Aorta (tissue), 5 donors: ENCODE measurements around the gene ABHD16A. TPM values are rescaled to one million over a fixed set of nuclear protein-coding genes. Genes with fewer than 3 reads are reported as not detected.
A peak's percentile ranks its signal among the peaks of the same experiment; 100 is the strongest.
"Not testable (repeated sequence)": the region's sequence is repeated elsewhere in the genome, so short reads cannot be mapped to it uniquely, and the experiment has no call there.

Source experiments
- ATAC-seq: fragments of 200-7000 bp; cut with Tn5 transposase; one replicate; pipeline ENCODE4 v1.9.1; 2022; ENCODE audit warnings: moderate library complexity; ENCODE audit not compliant: low FRiP score
- DNase-seq, 2 donors: peaks; one replicate each; pipeline ENCODE4 v3.0.0-alpha.2; 2020
- H3K27ac ChIP-seq, 2 donors: one replicate each; pipeline ENCODE4 v1.5.1; 2013; ENCODE audit warnings: low read length in 2 of 2, mild to moderate bottlenecking in 2 of 2, moderate library complexity in 2 of 2, control low read depth in 1 of 2, inconsistent platforms in 1 of 2, low read depth in 1 of 2
- H3K27me3 ChIP-seq, 2 donors: one replicate each; pipeline ENCODE4 v1.6.1; 2013; ENCODE audit warnings: control low read depth in 1 of 2, low read length in 1 of 2, mild to moderate bottlenecking in 1 of 2, moderate library complexity in 1 of 2; ENCODE audit not compliant: insufficient read depth in 2 of 2, control insufficient read depth in 1 of 2
- H3K36me3 ChIP-seq, 2 donors: one replicate each; pipeline ENCODE4 v1.6.1; 2013; ENCODE audit warnings: control low read depth in 1 of 2, low read length in 1 of 2, mild to moderate bottlenecking in 1 of 2; ENCODE audit not compliant: insufficient read depth in 2 of 2, control insufficient read depth in 1 of 2
- H3K4me1 ChIP-seq, 2 donors: one replicate each; pipeline ENCODE4 v1.6.1; 2013; ENCODE audit warnings: low read length in 2 of 2, control low read depth in 1 of 2, mild to moderate bottlenecking in 1 of 2, moderate library complexity in 1 of 2; ENCODE audit not compliant: insufficient read depth in 2 of 2, control insufficient read depth in 1 of 2
- H3K4me3 ChIP-seq, 2 donors: one replicate each; pipeline ENCODE4 v1.5.1; 2013; ENCODE audit warnings: low read length in 2 of 2, control low read depth in 1 of 2, mild to moderate bottlenecking in 1 of 2
- H3K9me3 ChIP-seq: one replicate; pipeline ENCODE4 v1.6.1; 2013; ENCODE audit warnings: mild to moderate bottlenecking, low read length; ENCODE audit not compliant: control insufficient read depth
- WGBS, 2 donors: extraction: QIAGEN DNeasy Blood & Tissue Kit; methylation state at CpG; one replicate each; pipeline ENCODE4 v1.1.7; 2013; 5-methylcytosine and 5-hydroxymethylcytosine counted together
- intact Hi-C, 2 donors: fragments of 100-400 bp; cut with DNase I; formaldehyde crosslinking; loops; one replicate each; pipeline versions ENCODE4 v1.14.2 to v1.15.0; 2022
- polyA plus RNA-seq, 2 donors: library from polyadenylated mRNA; stranded (reverse); fragments of 200-250 nt; gene quantifications; one replicate each; pipeline ENCODE4 v1.2.3, GENCODE V29; 2013
- total RNA-seq, 2 donors: library from RNA; stranded (reverse); fragmentation: NEBNext Ultra II Directional; extraction: Animal tissue kit (Norgen Biotek cat#: 25700); gene quantifications; one replicate each; pipeline ENCODE4 v1.2.1, GENCODE V29; 2021
- donor health status: healthy with polysubstance abuse.
- donor health status: Bipolar disorder and iron deficiency.
- donor health status: DM: no; HTN: no; CAD: no.
- donor health status: DM: no; HTN: no; CAD: no.
- donor health status: DM: yes; HTN: yes; CAD: no.

Gene ABHD16A
- total and polyA plus RNA-seq, 4 donors = 12.9 to 50.1 (median 44.9) TPM

GRCh38 chr6:31712296-31712695, 9.2 kb upstream of the ABHD16A start:
- H3K4me3 ChIP-seq = no peak overlapping the region
- H3K36me3 ChIP-seq = no peaks in the 10 kb centered on the region
- intact Hi-C loops = no loop called here
- H3K4me1 ChIP-seq = no peaks in the 10 kb centered on the region
- H3K27me3 ChIP-seq = no peaks in the 10 kb centered on the region
- no peak overlapping the region for H3K27ac ChIP-seq
- no peaks in the 10 kb centered on the region for H3K9me3 ChIP-seq
- ATAC-seq (peak; percentile 43), DNase-seq (no peak)
- 61 to 80% methylated on average over 8 of the region's 8 CpGs for WGBS, 2 donors

GRCh38 chr6:31711233-31711632, 8.1 kb upstream of the ABHD16A start:
- intact Hi-C loops = no loop called here
- H3K27ac ChIP-seq = no peak overlapping the region
- 65 to 67% methylated on average over 8 of the region's 8 CpGs for WGBS, 2 donors
- H3K4me3 ChIP-seq = no peak overlapping the region
- no peaks in the 10 kb centered on the region for H3K9me3 ChIP-seq
- H3K36me3 ChIP-seq = no peaks in the 10 kb centered on the region
- no peak for ATAC-seq
- no peak for DNase-seq
- no peaks in the 10 kb centered on the region for H3K27me3 ChIP-seq
- no peaks in the 10 kb centered on the region for H3K4me1 ChIP-seq

- Histone ChIP-seq H3K9me3 (no peaks in the 10 kb centered on the region), H3K27me3 (no peaks in the 10 kb centered on the region), H3K27ac (no peak overlapping the region), H3K4me3 (no peak overlapping the region), H3K4me1 (no peaks in the 10 kb centered on the region), H3K36me3 (no peaks in the 10 kb centered on the region)
- intact Hi-C loops = no loop called here
- no peak for DNase-seq
- no peak for ATAC-seq
- WGBS, 2 donors = 47 to 60% methylated on average over 5 of the region's 5 CpGs
Measured at GRCh38 chr6:31710523-31711219, 7.5 kb upstream of the ABHD16A start.

- intact Hi-C loops, DNase-seq, H3K27ac ChIP-seq, H3K9me3 ChIP-seq, H3K36me3 ChIP-seq, H3K4me1 ChIP-seq, H3K4me3 ChIP-seq, H3K27me3 ChIP-seq, ATAC-seq: not testable (repeated sequence)
- WGBS, 2 donors = 89 to 92% methylated on average over 11 of the region's 11 CpGs
Measured at GRCh38 chr6:31709157-31709556, 6.0 kb upstream of the ABHD16A start.

GRCh38 chr6:31708224-31708623, 5.1 kb upstream of the ABHD16A start:
- Histone ChIP-seq H3K27ac (no peak overlapping the region), H3K27me3 (no peaks in the 10 kb centered on the region), H3K4me1 (no peaks in the 10 kb centered on the region), H3K36me3 (no peaks in the 10 kb centered on the region), H3K4me3 (no peak overlapping the region), H3K9me3 (no peaks in the 10 kb centered on the region)
- intact Hi-C loops = no loop called here
- ATAC-seq = no peak
- DNase-seq = no peak
- WGBS, 2 donors = 94 to 96% methylated on average over 3 of the region's 3 CpGs

- no peak for ATAC-seq
- no peaks in the 10 kb centered on the region for H3K4me1 ChIP-seq
- H3K36me3 ChIP-seq = no peaks in the 10 kb centered on the region
- 91% methylated on average over 10 of the region's 10 CpGs for WGBS, 2 donors
- H3K4me3 ChIP-seq = no peak overlapping the region
- H3K27me3 ChIP-seq = no peaks in the 10 kb centered on the region
- no peak for DNase-seq
- H3K27ac ChIP-seq = no peak overlapping the region
- H3K9me3 ChIP-seq = no peaks in the 10 kb centered on the region
- intact Hi-C loops = no loop called here
Measured at GRCh38 chr6:31707701-31708100, 4.6 kb upstream of the ABHD16A start.

- DNase-seq (no peak), ATAC-seq (no peak)
- no peak within 1 kb of the TSS for H3K4me3 ChIP-seq
- no peaks in the 10 kb centered on the region for H3K27me3 ChIP-seq
- no peaks in the 10 kb centered on the region for H3K4me1 ChIP-seq
- no peak within 1 kb of the TSS for H3K27ac ChIP-seq
- H3K9me3 ChIP-seq = no peaks in the 10 kb centered on the region
- intact Hi-C loops = no loop called here
- whole genome bisulfite sequencing, 2 donors = 13 to 20% methylated on average over 3 of the region's 3 CpGs
- H3K36me3 ChIP-seq = no peaks in the 10 kb centered on the region
Measured at GRCh38 chr6:31706599-31706998, 3.5 kb upstream of the ABHD16A start, which contains the start of gene LY6G6F. TSS of gene LY6G6F (plus strand) at chr6:31706866. CDS start at chr6:31706907, 41 bp downstream.

- no peaks in the 10 kb centered on the region for H3K4me1 ChIP-seq
- intact Hi-C loops = no loop called here
- no peaks in the 10 kb centered on the region for H3K27me3 ChIP-seq
- H3K27ac ChIP-seq = no peak overlapping the region
- DNase-seq (no peak), ATAC-seq (no peak)
- no peak overlapping the region for H3K4me3 ChIP-seq
- no peaks in the 10 kb centered on the region for H3K36me3 ChIP-seq
- no peaks in the 10 kb centered on the region for H3K9me3 ChIP-seq
- WGBS, 2 donors = 92 to 94% methylated on average over 5 to 6 of the region's 6 CpGs
Measured at GRCh38 chr6:31705931-31706330, 2.8 kb upstream of the ABHD16A start.

GRCh38 chr6:31702405-31702818, 712 bp downstream of the ABHD16A start:
- H3K4me3 ChIP-seq = peak overlapping the region; percentile 75 to 95
- peak; percentile 19 for ATAC-seq
- whole genome bisulfite sequencing, 2 donors = 0 to 1% methylated on average over 10 of the region's 10 CpGs
- H3K4me1 ChIP-seq = no peaks in the 10 kb centered on the region
- no peak for DNase-seq
- no peaks in the 10 kb centered on the region for H3K36me3 ChIP-seq
- H3K27me3 ChIP-seq = no peaks in the 10 kb centered on the region
- no peaks in the 10 kb centered on the region for H3K9me3 ChIP-seq
- H3K27ac ChIP-seq = peak overlapping the region; percentile 95 to 96
- intact Hi-C loops = no loop called here
